ENCODE results near the gene PRRX1.

PRRX1 gene

GRCh38 chr1:170664828-170665612 lies 1.1 kb downstream of the PRRX1 start:
- DNase-seq, result peak; percentile 58

DNA sequence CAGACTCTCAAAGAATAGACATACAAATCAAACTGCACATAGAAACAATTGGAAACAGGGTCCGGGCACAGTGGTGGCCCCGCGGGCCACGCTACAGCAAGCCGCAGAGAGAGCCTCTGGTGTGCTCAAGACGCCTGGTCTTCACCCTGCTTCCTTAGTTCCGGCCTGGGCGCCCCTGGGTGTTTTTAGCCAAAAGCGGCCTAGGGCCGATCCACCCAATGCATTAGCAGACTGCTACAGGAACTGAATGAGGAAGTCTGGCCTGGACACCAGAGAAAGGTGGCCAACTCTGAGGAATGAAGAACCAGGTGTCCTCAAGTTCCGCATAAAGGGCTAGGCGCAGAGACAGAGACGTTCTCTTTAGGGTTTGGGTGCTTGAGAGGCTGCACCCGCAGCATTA lies 1.7 kb downstream of the PRRX1 start:
- DNase-seq, result no peak

GRCh38 chr1:170666541-170667254 lies 2.8 kb downstream of the PRRX1 start:
- DNase-seq, result no peak

DNA sequence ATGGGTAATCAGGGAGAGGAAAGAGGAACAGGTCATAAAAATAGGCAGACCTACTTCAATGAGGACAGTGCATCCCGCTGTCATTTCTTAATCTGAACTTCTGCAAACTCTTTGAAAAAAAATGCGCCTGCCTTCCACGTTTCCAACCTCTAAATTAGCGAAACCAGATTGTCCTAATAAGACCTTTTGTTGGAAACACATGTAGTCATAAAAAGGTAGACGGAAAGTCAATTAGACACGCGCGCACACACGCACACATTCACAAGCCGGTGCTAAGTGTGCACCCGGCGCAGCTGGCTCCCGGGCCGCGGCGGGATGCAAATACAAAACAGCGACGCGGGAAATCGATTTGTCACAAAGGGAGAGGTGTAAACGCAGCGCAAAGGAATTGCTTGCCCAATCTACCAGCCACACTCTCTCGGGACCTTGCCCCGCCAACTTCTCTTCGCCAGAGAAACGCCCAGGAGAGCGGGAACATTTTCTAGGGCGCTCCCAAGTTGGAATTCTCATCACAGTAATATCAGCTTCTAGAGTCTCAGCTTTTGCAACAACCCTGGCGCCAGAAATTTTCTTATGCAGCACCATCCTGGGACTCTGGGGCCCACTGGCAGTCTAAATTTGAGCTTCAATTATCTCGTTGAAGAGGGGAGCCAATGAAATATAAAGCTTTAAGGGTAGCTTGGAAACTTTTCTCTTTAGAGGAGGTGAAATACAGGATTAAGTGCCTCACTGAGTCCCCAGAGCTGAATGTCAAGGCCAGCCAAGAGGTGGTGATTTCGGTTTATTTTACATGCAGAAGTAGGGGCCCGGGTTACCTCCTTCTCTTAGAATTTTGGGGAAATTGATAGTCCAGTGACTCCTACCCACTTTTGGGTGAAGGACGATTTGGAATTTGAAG lies 4.5 kb downstream of the PRRX1 start:
- no peak for DNase-seq

- DNase-seq, result no peak
Measured at GRCh38 chr1:170669107-170669445, 5.1 kb downstream of the PRRX1 start.

- no peak for DNase-seq
Measured at GRCh38 chr1:170669586-170670530, 5.9 kb downstream of the PRRX1 start.

DNA sequence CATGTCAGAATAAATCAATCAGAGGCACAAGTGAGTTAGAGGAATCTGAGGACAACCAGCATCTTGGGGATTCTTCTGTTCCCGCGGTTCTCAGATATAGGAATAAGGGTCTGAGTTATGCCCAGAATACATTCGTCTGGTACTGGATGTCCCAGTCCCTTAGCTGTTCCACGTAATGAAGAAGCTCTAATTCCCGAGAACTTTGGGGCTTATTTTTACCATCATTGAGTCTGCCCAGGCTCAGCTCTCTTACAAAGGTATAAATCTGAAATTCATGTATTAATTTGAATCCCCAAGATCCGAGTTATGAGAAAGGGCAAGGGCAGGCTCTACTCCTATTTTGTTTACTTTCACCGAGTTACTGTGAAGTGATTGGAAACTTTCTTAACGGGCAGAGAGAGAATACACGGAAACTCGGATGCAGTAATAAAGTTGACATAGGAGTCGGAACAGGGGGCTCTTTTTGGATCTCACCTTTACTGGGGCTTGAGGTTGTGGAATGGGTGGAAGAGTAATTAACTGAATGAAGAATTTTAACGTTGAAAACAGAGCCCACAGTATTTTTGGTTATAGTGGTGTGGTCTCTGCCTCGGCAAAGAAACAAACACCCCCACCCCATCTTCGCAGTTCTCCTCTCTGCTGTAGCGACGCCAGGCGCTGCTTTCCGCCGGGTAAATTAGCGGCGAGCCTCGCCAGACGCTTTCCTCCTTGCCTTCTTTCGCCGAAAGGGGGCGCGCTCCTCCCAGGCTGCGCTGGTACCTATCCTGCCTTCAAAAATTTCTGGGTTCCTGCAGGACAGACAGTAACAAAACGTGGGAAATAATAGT lies 7.1 kb downstream of the PRRX1 start:
- peak; percentile 86 for DNase-seq

DNA sequence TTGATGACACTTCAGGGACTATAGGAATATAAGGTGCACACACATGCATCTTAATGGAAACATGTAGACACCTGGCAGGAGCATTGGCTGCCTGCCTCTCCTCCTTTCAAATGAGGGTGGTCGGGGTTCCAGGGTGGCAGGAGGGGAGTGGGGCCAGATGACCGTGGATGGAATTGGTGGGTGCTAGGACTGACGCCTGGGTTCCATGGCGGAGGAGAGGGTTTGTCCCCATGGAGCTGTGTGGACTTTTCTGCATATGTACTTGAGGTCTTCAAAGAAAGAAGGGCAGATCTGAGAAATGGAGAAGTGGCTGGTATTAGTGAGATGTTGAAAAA lies 7.7 kb downstream of the PRRX1 start:
- DNase-seq, result no peak

DNA sequence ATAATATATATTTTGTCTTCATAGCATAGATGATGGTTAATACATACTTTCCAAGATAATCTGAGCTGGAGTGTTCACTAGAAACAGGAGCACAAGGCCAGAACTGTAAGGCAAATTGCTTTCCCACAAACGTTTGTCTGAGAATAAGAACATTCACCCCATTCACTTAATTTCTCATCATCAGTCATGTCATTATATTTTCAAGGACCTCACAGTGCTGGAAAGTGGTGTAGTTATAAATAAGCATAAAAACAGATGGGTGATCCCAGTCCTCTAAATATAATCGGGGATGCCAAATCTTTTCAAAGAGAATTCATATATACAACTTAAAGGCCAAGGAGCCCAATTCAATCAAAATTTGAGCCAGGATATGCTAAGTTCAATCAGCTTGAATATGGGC lies 8.4 kb downstream of the PRRX1 start:
- no peak for DNase-seq

GRCh38 chr1:170674239-170674638 lies 10.3 kb downstream of the PRRX1 start:
- DNase-seq, result no peak

- no peak for DNase-seq
Measured at GRCh38 chr1:170674986-170675385, 11.1 kb downstream of the PRRX1 start.

- no peak for DNase-seq
Measured at GRCh38 chr1:170675865-170676264, 11.9 kb downstream of the PRRX1 start.

DNA sequence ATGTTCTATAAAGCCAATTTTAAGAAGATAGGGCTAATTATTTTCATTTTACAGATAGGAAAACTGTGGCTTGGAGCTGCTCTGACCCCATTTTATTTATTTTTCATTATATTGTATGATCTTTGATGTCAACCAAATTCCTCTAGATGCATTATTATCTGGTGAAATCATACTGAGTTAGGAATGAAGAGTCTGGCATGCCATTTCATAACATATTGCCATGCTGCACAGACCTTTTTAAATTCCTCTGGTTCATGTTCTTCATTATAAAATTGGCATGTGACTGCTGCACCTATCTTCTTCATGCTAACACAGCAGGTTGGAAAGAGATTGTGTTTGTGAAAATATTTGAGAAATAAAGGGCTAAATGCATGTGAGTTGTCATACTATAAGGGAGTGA lies 12.7 kb downstream of the PRRX1 start:
- no peak for DNase-seq

DNA sequence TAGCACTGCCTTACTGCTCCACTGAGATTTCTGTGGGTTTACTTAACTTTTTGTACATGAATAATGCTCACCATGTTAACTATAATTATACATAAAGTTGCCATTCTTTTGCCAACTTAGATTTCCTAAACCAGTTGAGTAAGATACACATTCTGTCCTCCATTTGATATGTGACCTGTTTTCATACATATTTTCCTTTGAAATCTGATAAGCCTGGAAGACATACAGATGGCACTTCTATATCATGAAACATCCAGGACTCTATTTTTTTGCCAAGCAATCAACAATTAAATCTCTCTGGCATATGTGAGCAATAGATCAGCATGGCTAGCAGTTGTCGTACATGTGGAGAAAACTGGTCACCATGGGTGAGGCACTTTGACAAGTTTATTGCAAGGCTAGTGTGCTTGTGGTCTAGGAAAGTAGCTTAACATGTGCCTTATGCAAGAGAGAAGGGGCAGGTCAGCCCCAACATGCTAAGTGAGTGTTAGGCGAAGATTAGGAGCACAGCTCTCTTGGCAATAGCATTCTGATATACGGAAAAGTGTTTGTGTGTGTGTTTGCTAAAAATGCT lies 14.2 kb downstream of the PRRX1 start:
- no peak for DNase-seq

DNA sequence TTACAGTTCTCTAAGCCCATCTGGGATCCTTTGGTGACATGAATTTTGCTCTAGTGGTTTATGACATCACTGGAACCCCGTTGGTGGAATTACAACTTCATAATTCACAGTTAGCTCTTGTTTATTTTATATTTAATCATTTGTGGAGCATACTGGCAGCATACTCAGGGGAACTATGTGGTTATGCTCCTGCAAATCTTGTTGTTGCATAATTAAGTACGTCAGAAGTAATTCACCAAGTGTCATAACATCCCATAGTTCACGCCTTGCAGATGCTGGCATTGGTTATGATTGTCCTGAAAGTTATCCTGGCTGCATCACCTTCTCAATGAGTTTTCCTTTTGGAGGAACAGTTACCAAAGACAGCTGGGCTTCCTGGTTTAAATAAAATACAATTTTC lies 16.5 kb downstream of the PRRX1 start:
- no peak for DNase-seq

DNA sequence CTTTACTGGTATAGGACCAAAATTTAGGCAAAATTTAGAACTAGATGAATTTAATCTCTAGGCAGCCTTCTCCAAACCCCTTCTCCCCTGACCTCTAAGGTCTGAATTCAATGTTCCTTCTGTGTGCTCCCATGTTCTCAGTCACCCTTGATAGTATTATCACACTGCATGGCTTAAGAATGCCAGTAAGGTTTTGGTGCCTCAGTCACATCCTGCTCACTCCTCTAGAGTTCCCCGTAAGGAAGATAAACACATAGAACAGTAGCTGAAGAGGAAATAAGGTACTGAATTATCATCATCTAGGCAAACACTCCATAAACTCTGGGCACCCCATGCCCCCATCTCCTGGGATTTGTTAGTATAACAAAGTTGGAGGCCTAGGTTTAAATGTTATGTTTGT lies 18.2 kb downstream of the PRRX1 start:
- DNase-seq, result no peak

DNA sequence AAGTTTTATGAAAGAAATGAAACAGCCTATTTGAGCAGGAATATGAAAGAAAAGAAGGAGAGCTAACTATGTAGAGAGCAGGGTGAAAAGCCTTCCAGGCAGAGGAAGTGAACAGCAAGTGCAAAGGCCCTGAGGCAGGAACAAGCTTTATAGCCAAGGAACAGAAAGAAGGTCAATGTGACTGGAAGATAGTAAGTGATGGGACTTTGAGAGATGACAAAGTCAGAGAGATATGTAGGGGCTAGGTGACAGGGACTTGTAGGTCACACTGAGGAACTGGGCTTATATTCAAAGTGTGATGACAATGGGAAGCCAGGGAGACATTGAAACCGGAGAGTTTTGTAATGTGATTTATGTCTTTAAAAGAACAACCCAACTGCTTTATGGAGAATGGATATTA lies 18.9 kb downstream of the PRRX1 start:
- DNase-seq, result no peak

- no peak for DNase-seq
Measured at GRCh38 chr1:170685166-170685565, 21.2 kb downstream of the PRRX1 start.

DNA sequence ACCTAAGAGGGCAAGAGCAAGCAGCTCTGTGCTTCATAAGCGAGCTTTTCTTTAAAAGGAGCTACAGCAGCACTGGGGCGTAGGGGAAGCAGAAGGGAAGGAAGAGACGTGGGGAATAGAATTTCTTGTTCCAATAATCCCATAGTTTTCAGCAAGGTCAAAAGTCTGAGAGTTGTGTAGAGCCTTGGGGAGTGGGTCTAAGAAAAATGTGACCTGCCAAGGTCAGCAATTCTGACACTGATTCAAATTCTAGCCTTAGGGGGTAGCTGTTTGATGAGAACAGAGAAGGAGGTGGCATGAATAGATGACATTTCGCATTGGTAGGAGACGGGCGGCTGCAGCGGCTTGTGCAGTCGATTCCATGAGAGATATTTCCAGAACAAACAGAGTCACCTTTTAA lies 22.4 kb downstream of the PRRX1 start:
- no peak for DNase-seq

GRCh38 chr1:170687621-170688020 lies 23.7 kb downstream of the PRRX1 start:
- DNase-seq, result no peak

- DNase-seq, result no peak
Measured at GRCh38 chr1:170691258-170691657, 27.3 kb downstream of the PRRX1 start.

Measured in activated CD8-positive, alpha-beta memory T cell treated with anti-CD3 and anti-CD28 coated beads, Interleukin-2, amount 50 U/mL, for 48 hours (primary cell).